AG10803 (cell line): ENCODE data around the gene CEP57L1.
"Not testable (repeated sequence)": the region's sequence is repeated elsewhere in the genome, so short reads cannot be mapped to it uniquely, and the experiment has no call there.

Experiments
- DNase-seq: peaks from one replicate; pipeline ENCODE4 v3.0.0; 2010; ENCODE audit warnings: low read depth
- H3K4me3 ChIP-seq: 2 replicates; pipeline ENCODE4 v1.5.1; 2011; ENCODE audit warnings: mild to moderate bottlenecking, low read length, control low read depth
- CTCF ChIP-seq: conservative IDR thresholded peaks from 2 replicates; pipeline ENCODE4 v1.5.1; 2011; ENCODE audit warnings: mild to moderate bottlenecking, low read length, control low read depth, inconsistent platforms

The CEP57L1 gene

DNA sequence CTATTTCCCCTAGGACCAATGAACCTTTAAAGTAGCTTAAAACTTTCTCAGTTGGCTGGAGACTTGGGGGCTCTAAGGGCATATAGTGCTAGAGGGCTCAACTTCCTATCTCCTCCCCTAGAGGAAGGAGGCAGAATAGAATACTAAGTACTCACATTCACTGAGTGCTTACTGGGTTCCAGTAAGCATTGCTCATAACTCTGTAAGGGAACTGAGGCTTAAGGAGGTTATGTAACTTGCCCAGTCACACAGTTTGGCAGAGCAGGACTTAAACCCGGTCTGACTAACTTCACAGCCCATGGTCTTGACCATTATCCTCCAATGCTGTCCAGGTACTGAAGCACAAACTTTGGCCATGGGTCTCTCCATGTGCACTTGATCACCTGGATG lies 13.1 kb upstream of the CEP57L1 start:
- no peak overlapping the region for H3K4me3 ChIP-seq
- TF ChIP-seq CTCF: no peak
- DNase-seq: peak; percentile 46

- DNase-seq: no peak
- TF ChIP-seq CTCF: no peak
- H3K4me3 ChIP-seq: no peak overlapping the region
Observed at GRCh38 chr6:109083657-109084056, 11.7 kb upstream of the CEP57L1 start.

DNA sequence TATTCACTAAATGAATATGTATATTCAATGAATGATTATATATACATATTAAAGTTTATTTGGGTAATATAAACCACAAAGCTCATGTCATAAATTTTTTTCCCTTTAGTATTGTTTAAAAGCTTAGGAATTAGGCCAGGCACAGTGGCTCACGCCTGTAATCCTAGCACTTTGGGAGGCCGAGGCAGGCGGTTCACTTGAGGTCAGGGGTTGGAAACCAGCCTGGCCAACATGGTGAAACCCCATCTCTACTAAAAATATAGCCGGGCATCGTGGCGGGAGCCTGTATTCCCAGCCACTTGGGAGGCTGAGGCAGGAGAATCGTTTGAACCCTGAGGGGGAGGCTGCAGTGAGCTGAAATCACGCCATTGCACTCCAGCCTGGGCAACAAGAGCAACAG lies 11.2 kb upstream of the CEP57L1 start:
- H3K4me3 ChIP-seq, DNase-seq: not testable (repeated sequence)

GRCh38 chr6:109087661-109088264 lies 7.5 kb upstream of the CEP57L1 start:
- H3K4me3 ChIP-seq: no peak overlapping the region
- TF ChIP-seq CTCF: no peak
- no peak for DNase-seq

DNA sequence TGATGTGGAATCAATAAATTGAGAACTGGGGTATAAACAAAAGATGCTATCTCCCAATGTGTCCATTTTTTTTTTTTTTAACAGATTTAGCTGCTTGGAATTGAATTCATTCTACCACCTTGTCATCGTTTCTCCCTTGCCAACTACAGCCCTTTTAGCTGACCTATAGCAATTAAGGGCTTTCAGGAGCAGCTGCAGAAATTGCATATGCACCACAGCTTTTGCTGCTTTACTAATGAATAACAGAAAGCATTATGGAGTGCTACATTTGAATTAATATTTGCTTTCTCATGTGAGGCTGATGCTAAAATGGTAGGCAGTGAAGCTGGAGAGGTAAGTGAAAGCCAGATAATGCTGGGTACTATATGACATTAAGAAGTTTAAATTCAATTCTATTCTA lies 6.3 kb upstream of the CEP57L1 start:
- no peak for TF ChIP-seq CTCF
- no peak overlapping the region for H3K4me3 ChIP-seq
- no peak for DNase-seq

GRCh38 chr6:109091314-109092024 lies 3.8 kb upstream of the CEP57L1 start:
- no peak overlapping the region for H3K4me3 ChIP-seq
- TF ChIP-seq CTCF: no peak
- no peak for DNase-seq

DNA sequence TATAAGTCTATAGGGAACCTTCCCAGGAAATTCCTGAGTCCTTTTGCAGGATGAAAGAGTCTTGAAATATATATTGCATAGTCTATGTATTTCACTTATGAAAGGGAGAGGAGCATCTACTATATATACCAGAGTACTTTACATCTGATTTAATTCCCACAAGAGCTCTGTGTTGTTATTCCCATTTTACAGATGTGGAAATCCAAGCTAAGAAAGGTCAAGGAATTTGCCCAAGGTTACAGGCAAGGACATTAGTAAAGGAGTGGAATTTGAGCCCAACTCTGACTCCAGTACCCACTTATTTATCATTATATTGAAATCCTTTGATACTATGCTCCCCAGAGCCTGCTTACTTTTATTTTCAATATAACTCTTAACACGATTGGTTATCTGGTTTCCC lies 3.2 kb upstream of the CEP57L1 start:
- no peak for TF ChIP-seq CTCF
- H3K4me3 ChIP-seq: peak overlapping the region; percentile 97
- no peak for DNase-seq
